CD8-positive, alpha-beta memory T cell (primary cell): ENCODE measurements around the gene KLHDC7B. TPM values are rescaled to one million over a fixed set of nuclear protein-coding genes. Genes with fewer than 3 reads are reported as not detected.

ENCODE experiments used
- CTCF ChIA-PET: fragments of 350-600 bp; sonication (Branson Sonifier 250); formaldehyde crosslinking; loops from one replicate; lab custom pipeline; 2021; ENCODE audit warnings: antibody characterized with exemption; lab: Charles Lee
- POLR2A ChIA-PET: fragments of 350-600 bp; sonication (Branson Sonifier 250); formaldehyde crosslinking; loops from one replicate; lab custom pipeline; 2021; ENCODE audit warnings: antibody characterized with exemption; lab: Charles Lee
- DNase-seq, 5 donors: peaks; one replicate each; pipeline versions ENCODE4 v3.0.0 to v3.0.0-alpha.2; 2020 to 2022; ENCODE audit warnings: mixed read lengths in 1 of 5
- H3K27ac ChIP-seq: one replicate; pipeline ENCODE4 v1.7.0; 2013; ENCODE audit warnings: low read depth, mild to moderate bottlenecking, low read length, moderate library complexity
- H3K27me3 ChIP-seq: 2 replicates; pipeline ENCODE4 v1.7.0; 2013; ENCODE audit warnings: low read length, mild to moderate bottlenecking; ENCODE audit not compliant: insufficient read depth, poor library complexity, severe bottlenecking
- H3K36me3 ChIP-seq: 2 replicates; pipeline ENCODE4 v1.7.0; 2013; ENCODE audit warnings: mild to moderate bottlenecking, low read length, moderate library complexity; ENCODE audit not compliant: insufficient read depth
- H3K4me1 ChIP-seq: 2 replicates; pipeline ENCODE4 v1.7.0; 2013; ENCODE audit warnings: mild to moderate bottlenecking, low read length, moderate library complexity; ENCODE audit not compliant: insufficient read depth
- H3K4me3 ChIP-seq: 2 replicates; pipeline ENCODE4 v1.7.0; 2013; ENCODE audit warnings: mild to moderate bottlenecking, low read length
- H3K9me3 ChIP-seq: 2 replicates; pipeline ENCODE4 v1.7.0; 2013; ENCODE audit warnings: mild to moderate bottlenecking, low read length
- H3K27ac Mint-ChIP-seq, 8 donors: one replicate each; pipeline ENCODE4 v1.8.0; 2020 to 2021; ENCODE audit warnings: mixed read lengths in 8 of 8, mild to moderate bottlenecking in 6 of 8, inconsistent platforms in 3 of 8, moderate library complexity in 3 of 8
- H3K27me3 Mint-ChIP-seq, 2 donors: one replicate each; pipeline ENCODE4 v1.8.0; 2020 to 2021; ENCODE audit warnings: mixed read lengths in 2 of 2, mild to moderate bottlenecking in 1 of 2, moderate library complexity in 1 of 2
- H3K36me3 Mint-ChIP-seq, 3 donors: one replicate each; pipeline ENCODE4 v1.8.0; 2020 to 2021; ENCODE audit warnings: mixed read lengths in 3 of 3, inconsistent platforms in 1 of 3, mild to moderate bottlenecking in 1 of 3
- H3K4me1 Mint-ChIP-seq, 3 donors: one replicate each; pipeline ENCODE4 v1.8.0; 2020 to 2021; ENCODE audit warnings: mixed read lengths in 3 of 3, inconsistent platforms in 1 of 3, mild to moderate bottlenecking in 1 of 3
- H3K4me3 Mint-ChIP-seq, 7 donors: one replicate each; pipeline ENCODE4 v1.8.0; 2020 to 2021; ENCODE audit warnings: mixed read lengths in 7 of 7, mild to moderate bottlenecking in 6 of 7, moderate library complexity in 4 of 7, inconsistent platforms in 2 of 7
- H3K9me3 Mint-ChIP-seq, 5 donors: one replicate each; pipeline ENCODE4 v1.8.0; 2020 to 2022; ENCODE audit warnings: mixed read lengths in 5 of 5, mild to moderate bottlenecking in 3 of 5, moderate library complexity in 2 of 5, inconsistent platforms in 1 of 5
- polyA plus RNA-seq: library from polyadenylated mRNA; unstranded; fragments of 300-500 nt; fragmentation: Illumina TruSeq; gene quantifications from one replicate; pipeline ENCODE4 v1.2.3, GENCODE V29; 2021
- total RNA-seq, 2 experiments: library from RNA; stranded (reverse); gene quantifications; one replicate each; pipeline ENCODE4 v1.2.3, GENCODE V29; 2021

KLHDC7B gene
- total and polyA plus RNA-seq, 3 experiments from 2014 or later = 5.1 to 8.1 (median 6.2) TPM

- no peaks in the 10 kb centered on the region for H3K27me3 ChIP-seq
- H3K9me3 ChIP-seq = no peaks in the 10 kb centered on the region
- Mint-ChIP-seq H3K4me3 (no peak overlapping the region), H3K9me3 (no peaks in the 10 kb centered on the region), H3K36me3 (peaks cover 0 to 27% (median 0%) of the 10 kb centered on the region in 3 donors), H3K27me3 (no peaks in the 10 kb centered on the region), H3K27ac (no peak overlapping the region), H3K4me1 (peaks cover 1 to 17% (median 8%) of the 10 kb centered on the region in 3 donors)
- CTCF ChIA-PET = interaction anchor here (0.9 to 1.1 kb wide), 2 partner anchors 22 to 117 kb away, joined by 4 to 5 read pairs; partner anchors contain the start of gene SCO2
- peaks cover 14% of the 10 kb centered on the region for H3K4me1 ChIP-seq
- H3K4me3 ChIP-seq = no peak overlapping the region
- POLR2A ChIA-PET = no interaction called here
- no peak for DNase-seq
- peaks cover 11% of the 10 kb centered on the region for H3K36me3 ChIP-seq
- H3K27ac ChIP-seq = no peak overlapping the region
These were observed 42.1 kb upstream of the KLHDC7B start for GRCh38 chr22:50503475-50504145.

- DNase-seq = no peak
- no peak overlapping the region for H3K27ac ChIP-seq
- no peak overlapping the region for H3K4me3 ChIP-seq
- peaks cover 23% of the 10 kb centered on the region for H3K4me1 ChIP-seq
- no peaks in the 10 kb centered on the region for H3K27me3 ChIP-seq
- H3K9me3 ChIP-seq = no peaks in the 10 kb centered on the region
- peaks cover 11 to 27% (median 18%) of the 10 kb centered on the region in 3 donors for H3K4me1 Mint-ChIP-seq
- H3K27ac Mint-ChIP-seq = no peak overlapping the region
- H3K27me3 Mint-ChIP-seq = no peaks in the 10 kb centered on the region
- H3K36me3 ChIP-seq = peaks cover 11% of the 10 kb centered on the region
- H3K9me3 Mint-ChIP-seq = no peaks in the 10 kb centered on the region
- CTCF ChIA-PET = interaction anchor here (1.7 to 8.7 kb wide), 2 partner anchors 20 to 34 kb away, joined by 4 to 91 read pairs; partner anchors contain the start of gene SCO2
- peaks cover 0 to 30% (median 0%) of the 10 kb centered on the region in 3 donors for H3K36me3 Mint-ChIP-seq
- POLR2A ChIA-PET = interaction anchor here (0.5 to 1.0 kb wide), 2 partner anchors 35 to 116 kb away, joined by 3 to 7 read pairs; no protein-coding TSS in a partner anchor
- no peak overlapping the region for H3K4me3 Mint-ChIP-seq
These were observed 41.1 kb upstream of the KLHDC7B start for GRCh38 chr22:50504369-50505211.

GRCh38 chr22:50505276-50505775 is 40.4 kb upstream of the KLHDC7B start:
- Histone ChIP-seq H3K4me1 (peaks cover 23% of the 10 kb centered on the region), H3K27me3 (no peaks in the 10 kb centered on the region), H3K9me3 (no peaks in the 10 kb centered on the region), H3K27ac (no peak overlapping the region), H3K36me3 (peaks cover 11% of the 10 kb centered on the region), H3K4me3 (no peak overlapping the region)
- Mint-ChIP-seq H3K9me3 (no peaks in the 10 kb centered on the region), H3K27ac (no peak overlapping the region), H3K27me3 (no peaks in the 10 kb centered on the region), H3K36me3 (peaks cover 0 to 31% (median 0%) of the 10 kb centered on the region in 3 donors), H3K4me1 (peaks cover 12 to 28% (median 19%) of the 10 kb centered on the region in 3 donors), H3K4me3 (peak overlapping the region in 4 of 7 donors; percentile 11 to 78 (median 43))
- POLR2A ChIA-PET = interaction anchor here (1.0 kb wide), 1 partner anchor 116 kb away, joined by 3 read pairs; no protein-coding TSS in a partner anchor
- DNase-seq = no peak
- CTCF ChIA-PET = interaction anchor here (1.7 to 8.7 kb wide), 2 partner anchors 20 to 34 kb away, joined by 4 to 91 read pairs; partner anchors contain the start of gene SCO2

GRCh38 chr22:50505776-50506610 is 39.7 kb upstream of the KLHDC7B start:
- Histone ChIP-seq H3K4me1 (peaks cover 23% of the 10 kb centered on the region), H3K4me3 (no peak overlapping the region), H3K27ac (no peak overlapping the region), H3K36me3 (peaks cover 11% of the 10 kb centered on the region), H3K27me3 (no peaks in the 10 kb centered on the region), H3K9me3 (no peaks in the 10 kb centered on the region)
- POLR2A ChIA-PET = interaction anchor here (1.0 to 1.7 kb wide), 2 partner anchors 8 to 115 kb away, joined by 3 to 5 read pairs; no protein-coding TSS in a partner anchor
- CTCF ChIA-PET = interaction anchor here (0.9 to 8.7 kb wide), 3 partner anchors 19 to 115 kb away, joined by 4 to 91 read pairs (median 4); partner anchors contain the start of gene SCO2
- Mint-ChIP-seq H3K36me3 (peaks cover 0 to 31% (median 0%) of the 10 kb centered on the region in 3 donors), H3K27ac (no peak overlapping the region), H3K4me3 (peak overlapping the region; percentile 56 to 94 (median 92)), H3K4me1 (peaks cover 12 to 28% (median 19%) of the 10 kb centered on the region in 3 donors), H3K27me3 (no peaks in the 10 kb centered on the region), H3K9me3 (no peaks in the 10 kb centered on the region)
- DNase-seq = no peak

GRCh38 chr22:50506611-50507420 is 38.9 kb upstream of the KLHDC7B start:
- Histone ChIP-seq H3K4me3 (peak overlapping the region; percentile 80), H3K4me1 (peaks cover 23% of the 10 kb centered on the region)

GRCh38 chr22:50507421-50507990 is 38.2 kb upstream of the KLHDC7B start, which contains the start of gene LMF2:
LMF2 (minus strand) TSS chr22:50507702; CDS start chr22:50507675, 27 bp downstream.
- H3K36me3 Mint-ChIP-seq = peaks cover 0 to 33% (median 2%) of the 10 kb centered on the region in 3 donors
- peak within 1 kb of the TSS; percentile 92 to 99 (median 94) for H3K4me3 Mint-ChIP-seq
- peak within 1 kb of the TSS; percentile 93 to 100 (median 98) for H3K27ac Mint-ChIP-seq
- DNase-seq = peak; percentile 87 to 96 (median 92)
- Histone ChIP-seq H3K4me3 (peak within 1 kb of the TSS; percentile 80), H3K9me3 (no peaks in the 10 kb centered on the region), H3K27me3 (no peaks in the 10 kb centered on the region), H3K36me3 (peaks cover 11% of the 10 kb centered on the region), H3K4me1 (peaks cover 23% of the 10 kb centered on the region), H3K27ac (peak within 1 kb of the TSS; percentile 88)
- peaks cover 17 to 32% (median 19%) of the 10 kb centered on the region in 3 donors for H3K4me1 Mint-ChIP-seq
- POLR2A ChIA-PET = interaction anchor here (0.6 to 3.3 kb wide), 17 partner anchors 10 to 316 kb away, joined by 3 to 93 read pairs (median 6); partner anchors contain the start of genes CHKB, HDAC10, KLHDC7B and SCO2
- H3K9me3 Mint-ChIP-seq = no peaks in the 10 kb centered on the region
- CTCF ChIA-PET = interaction anchor here (0.6 to 8.7 kb wide), 10 partner anchors 9 to 265 kb away, joined by 3 to 91 read pairs (median 7); partner anchors contain the start of genes SCO2 and SYCE3
- peaks cover 0 to 1% of the 10 kb centered on the region in 2 donors for H3K27me3 Mint-ChIP-seq

More at GRCh38 chr22:50506611-50507420, 38.9 kb upstream of the KLHDC7B start:
- Mint-ChIP-seq H3K36me3 (peaks cover 0 to 31% (median 0%) of the 10 kb centered on the region in 3 donors), H3K9me3 (no peaks in the 10 kb centered on the region), H3K27ac (peak overlapping the region; percentile 83 to 99 (median 92)), H3K4me1 (peaks cover 12 to 28% (median 19%) of the 10 kb centered on the region in 3 donors), H3K4me3 (peak overlapping the region; percentile 89 to 99 (median 92)), H3K27me3 (no peaks in the 10 kb centered on the region)
- H3K36me3 ChIP-seq = peaks cover 11% of the 10 kb centered on the region
- H3K27ac ChIP-seq = peak overlapping the region; percentile 83
- no peak for DNase-seq
- no peaks in the 10 kb centered on the region for H3K9me3 ChIP-seq
- ChIA-PET CTCF (interaction anchor here (0.9 to 8.7 kb wide), 3 partner anchors 18 to 114 kb away, joined by 4 to 91 read pairs (median 20); partner anchors contain the start of gene SCO2), POLR2A (interaction anchor here (1.7 to 3.3 kb wide), 4 partner anchors 9 to 263 kb away, joined by 5 to 93 read pairs (median 8); partner anchors contain the start of genes SCO2 and SYCE3)
- no peaks in the 10 kb centered on the region for H3K27me3 ChIP-seq
